ENCODE data around the gene TAB3.
"Not testable (repeated sequence)": the region's sequence is repeated elsewhere in the genome, so short reads cannot be mapped to it uniquely, and the experiment has no call there.

TAB3 gene

GRCh38 chrX:30806187-30806728, 82.8 kb downstream of the TAB3 start:
- DNase-seq: no peak

DNA sequence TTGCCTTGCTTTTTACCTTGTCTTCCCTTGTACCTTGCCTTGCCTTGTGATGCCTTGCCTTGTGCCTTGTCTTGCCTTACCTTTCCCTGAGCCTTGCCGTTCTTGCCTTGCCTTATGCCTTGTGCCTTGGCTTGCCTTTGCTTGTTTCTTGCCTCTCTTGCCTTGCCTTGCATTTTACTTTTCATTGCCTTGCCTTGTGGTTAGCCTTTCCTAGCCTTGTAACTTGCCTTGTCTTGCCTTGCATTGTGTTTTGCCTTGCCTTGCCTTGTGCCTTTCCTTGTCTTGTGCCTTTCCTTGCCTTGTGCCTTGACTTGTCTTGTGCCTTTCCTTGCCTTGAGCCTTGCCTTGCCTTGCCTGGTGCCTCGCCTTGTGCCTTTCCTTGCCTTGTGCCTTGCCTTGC, 84.6 kb downstream of the TAB3 start:
- no peak for DNase-seq

- DNase-seq: no peak
Measured at GRCh38 chrX:30800901-30801300, 88.2 kb downstream of the TAB3 start.

GRCh38 chrX:30799327-30799726, 89.7 kb downstream of the TAB3 start:
- DNase-seq: no peak

GRCh38 chrX:30798810-30799209, 90.2 kb downstream of the TAB3 start:
- no peak for DNase-seq

GRCh38 chrX:30797301-30797700, 91.8 kb downstream of the TAB3 start:
- DNase-seq: not testable (repeated sequence)

DNA sequence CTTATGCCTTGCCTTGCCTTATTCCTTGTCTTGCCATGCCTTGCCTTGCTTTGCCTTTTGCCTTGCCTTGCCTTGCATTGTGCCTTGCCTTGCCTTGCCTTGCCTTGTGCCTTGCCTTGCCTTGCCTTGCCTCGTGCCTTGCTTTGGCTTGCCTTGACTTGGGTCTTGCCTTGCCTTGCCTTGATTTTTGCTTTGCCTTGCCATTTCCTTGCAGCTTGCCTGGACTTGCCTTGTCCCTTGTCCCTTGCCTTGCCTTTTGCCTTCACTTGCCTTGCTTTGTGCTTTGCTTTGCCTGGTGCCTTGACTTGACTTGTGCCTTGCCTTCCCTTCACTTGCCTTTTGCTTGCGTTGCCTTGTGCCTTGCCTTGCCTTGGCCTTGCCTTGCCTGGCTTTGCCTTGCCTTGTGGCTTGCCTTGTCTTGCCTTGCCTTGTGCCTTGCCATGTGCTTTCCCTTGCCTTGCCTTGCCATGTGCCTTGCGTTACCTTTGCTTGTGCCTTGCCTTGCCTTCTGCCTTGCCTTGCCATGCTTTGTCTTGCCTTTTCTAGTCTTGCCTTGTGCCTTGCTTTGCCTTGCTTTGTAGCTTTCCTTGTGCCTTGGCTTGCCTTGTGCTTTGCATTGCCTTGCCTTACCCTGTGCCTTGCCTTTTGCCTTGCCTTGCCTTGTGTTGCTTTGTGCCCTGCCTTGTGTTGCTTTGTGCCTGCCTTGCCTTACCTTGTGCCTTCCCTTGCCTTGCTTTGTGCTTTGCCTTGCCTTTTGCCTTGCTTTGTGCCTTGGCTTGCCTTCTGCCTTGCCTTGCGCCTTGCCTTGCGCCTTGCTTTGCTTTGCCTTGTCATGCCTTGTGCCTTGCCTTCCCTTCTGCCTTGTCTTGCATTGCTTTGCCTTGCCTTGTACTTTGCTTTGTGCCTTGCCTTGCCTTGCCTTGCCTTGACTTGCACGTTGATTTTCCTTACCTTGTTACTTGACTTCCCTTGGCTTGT, 92.8 kb downstream of the TAB3 start:
- DNase-seq: no peak

- DNase-seq: no peak
Measured at GRCh38 chrX:30794497-30794896, 94.6 kb downstream of the TAB3 start.

- DNase-seq: no peak
Measured at GRCh38 chrX:30793767-30794103, 95.3 kb downstream of the TAB3 start.

GRCh38 chrX:30793075-30793766, 95.8 kb downstream of the TAB3 start:
- no peak for DNase-seq

DNA sequence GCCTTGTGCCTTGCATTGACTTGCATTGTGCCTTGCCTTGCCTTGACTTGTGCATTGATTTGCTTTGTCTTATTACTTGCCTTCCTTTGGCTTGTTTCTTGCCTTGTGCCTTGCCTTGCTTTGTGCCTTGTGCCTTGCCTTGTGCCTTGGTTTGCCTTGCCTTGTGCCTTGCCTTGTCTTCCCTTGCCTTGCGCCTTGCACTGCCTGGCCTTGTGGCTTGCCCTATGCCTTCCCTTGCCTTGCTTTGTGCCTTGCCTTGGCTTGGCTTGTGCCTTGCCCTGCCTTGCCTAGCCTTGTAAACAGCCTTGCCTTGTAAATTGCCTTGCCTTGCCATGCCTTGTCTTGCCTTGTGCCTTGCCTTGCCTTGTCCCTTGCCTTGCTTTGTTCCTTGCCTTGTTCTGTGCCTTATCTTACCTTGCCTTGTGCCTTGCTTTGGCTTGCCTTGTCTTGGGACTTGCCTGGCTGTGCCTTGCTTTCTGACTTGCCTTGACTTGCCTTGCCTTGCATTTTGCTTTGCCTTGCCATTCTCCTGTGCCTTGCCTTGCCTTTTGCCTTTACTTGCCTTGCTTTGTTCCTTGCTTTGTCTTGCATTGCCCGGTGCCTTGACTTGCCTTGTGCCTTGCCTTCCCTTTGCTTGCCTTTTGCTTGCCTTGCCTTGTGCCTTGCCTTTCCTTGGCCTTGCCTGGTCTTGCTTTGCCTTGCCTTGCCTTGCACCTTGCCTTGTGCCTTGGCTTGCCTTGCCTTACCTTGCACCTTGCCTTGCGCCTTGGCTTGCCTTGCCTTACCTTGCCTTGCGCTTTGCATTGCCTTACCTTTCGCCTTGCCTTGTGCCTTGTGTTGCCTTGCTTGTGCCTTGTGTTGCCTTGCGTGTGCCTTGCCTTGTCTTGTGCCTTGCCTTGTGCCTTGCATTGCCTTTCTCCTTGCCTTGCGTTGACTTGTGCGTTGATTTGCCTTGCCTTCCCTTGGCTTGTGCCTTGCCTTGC, 97.5 kb downstream of the TAB3 start:
- DNase-seq: no peak

- no peak for DNase-seq
Measured at GRCh38 chrX:30787012-30787411, 102.0 kb downstream of the TAB3 start.

- no peak for DNase-seq
Measured at GRCh38 chrX:30786374-30786773, 102.7 kb downstream of the TAB3 start.

DNA sequence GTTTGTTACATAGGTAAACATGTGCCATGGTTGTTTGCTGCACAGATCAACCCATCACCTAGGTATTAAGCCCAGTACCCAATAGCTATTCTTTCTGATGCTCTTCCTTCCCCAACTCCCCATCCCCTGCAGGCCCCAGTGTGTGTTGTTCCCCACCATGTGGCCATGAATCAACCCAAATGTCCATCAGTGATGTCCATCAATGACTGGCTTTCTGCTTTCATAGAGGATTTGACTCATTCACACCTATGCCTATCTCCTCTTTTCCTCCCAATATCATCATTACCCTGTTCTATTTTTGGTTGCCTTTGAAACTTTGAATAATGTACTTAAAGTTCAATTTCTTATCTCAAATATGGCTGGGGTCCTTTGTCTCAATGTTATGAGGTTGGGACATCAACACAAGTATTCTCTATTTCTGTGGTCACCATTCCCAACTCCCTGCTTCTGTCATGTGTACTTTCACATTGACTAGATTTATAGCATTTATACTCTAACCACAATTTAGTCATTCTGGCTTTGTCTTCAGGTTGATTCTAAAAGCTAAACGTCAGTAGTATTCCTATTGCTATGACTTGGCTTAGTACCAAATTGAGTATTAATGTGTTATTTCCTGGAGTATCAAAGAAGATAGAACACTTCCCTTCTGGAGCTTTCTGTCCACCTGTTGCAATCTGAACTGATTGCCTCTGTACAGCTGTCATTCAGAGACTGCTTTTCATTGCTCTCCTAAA, 107.2 kb downstream of the TAB3 start:
- no peak for DNase-seq

- DNase-seq: no peak
Measured at GRCh38 chrX:30779453-30780030, 109.5 kb downstream of the TAB3 start.

- no peak for DNase-seq
Measured at GRCh38 chrX:30777575-30777974, 111.5 kb downstream of the TAB3 start.
